GM23338 (cell line): ENCODE measurements around the gene GLI1. TPM values are rescaled to one million over a fixed set of nuclear protein-coding genes. Genes with fewer than 3 reads are reported as not detected.
A peak's percentile ranks its signal among the peaks of the same experiment; 100 is the strongest.

Experiments used
- ATAC-seq: fragments of 200-7000 bp; cut with Tn5 transposase; 3 replicates; pipeline ENCODE4 v1.9.1; 2020
- DNase-seq: peaks from one replicate; pipeline ENCODE4 v3.0.0-alpha.2; 2015; ENCODE audit warnings: low spot score
- H2AFZ ChIP-seq: fragments of 200-600 bp; sonication (generic); 2 replicates; pipeline ENCODE4 v1.8.0; 2016; ENCODE audit warnings: antibody characterized with exemption, mild to moderate bottlenecking, moderate library complexity
- H3F3A ChIP-seq: fragments of 200-600 bp; sonication (generic); replicated peaks from 2 replicates; pipeline ENCODE4 v1.8.0; 2017; ENCODE audit warnings: antibody characterized with exemption, mixed run types, low read depth
- H3K27ac ChIP-seq: fragments of 200-600 bp; sonication (generic); 2 replicates; pipeline ENCODE4 v1.6.1; 2016; ENCODE audit warnings: low read depth
- H3K27me3 ChIP-seq: fragments of 200-600 bp; sonication (generic); 2 replicates; pipeline ENCODE4 v1.8.0; 2016; ENCODE audit warnings: mild to moderate bottlenecking, mixed run types, moderate library complexity; ENCODE audit not compliant: insufficient read depth
- H3K36me3 ChIP-seq: fragments of 200-600 bp; sonication (generic); 2 replicates; pipeline ENCODE4 v1.8.0; 2016; ENCODE audit warnings: mild to moderate bottlenecking; ENCODE audit not compliant: insufficient read depth
- H3K4me1 ChIP-seq: fragments of 200-600 bp; sonication (generic); 2 replicates; pipeline ENCODE4 v1.8.0; 2016; ENCODE audit warnings: mild to moderate bottlenecking, moderate library complexity; ENCODE audit not compliant: insufficient read depth
- H3K4me2 ChIP-seq: fragments of 200-600 bp; sonication (generic); 2 replicates; pipeline ENCODE4 v1.7.1; 2017; ENCODE audit warnings: mixed run types
- H3K4me3 ChIP-seq: fragments of 200-600 bp; sonication (generic); 2 replicates; pipeline ENCODE4 v1.6.1; 2016; ENCODE audit warnings: mixed run types
- H3K79me2 ChIP-seq: fragments of 200-600 bp; sonication (generic); replicated peaks from 2 replicates; pipeline ENCODE4 v1.8.0; 2017; ENCODE audit warnings: mild to moderate bottlenecking; ENCODE audit not compliant: insufficient read depth
- H3K9me2 ChIP-seq: fragments of 200-600 bp; sonication (generic); 2 replicates; pipeline ENCODE4 v1.8.0; 2017; ENCODE audit not compliant: insufficient read depth
- H4K20me1 ChIP-seq: fragments of 200-600 bp; sonication (generic); replicated peaks from 2 replicates; pipeline ENCODE4 v1.8.0; 2017; ENCODE audit warnings: mild to moderate bottlenecking; ENCODE audit not compliant: insufficient read depth
- H3K27ac Mint-ChIP-seq: 2 replicates; pipeline ENCODE4 v1.8.0; 2020; ENCODE audit warnings: inconsistent platforms, mild to moderate bottlenecking, moderate library complexity, mixed read lengths
- H3K27me3 Mint-ChIP-seq: 3 replicates; pipeline ENCODE4 v1.8.0; 2022; ENCODE audit warnings: low read depth, mild to moderate bottlenecking, moderate library complexity, mixed read lengths, inconsistent platforms; ENCODE audit not compliant: insufficient read depth, poor library complexity
- H3K36me3 Mint-ChIP-seq: 3 replicates; pipeline ENCODE4 v1.8.0; 2021; ENCODE audit warnings: low read depth, mild to moderate bottlenecking, inconsistent platforms, moderate library complexity, mixed read lengths
- H3K4me1 Mint-ChIP-seq: 3 replicates; pipeline ENCODE4 v1.8.0; 2020; ENCODE audit warnings: mild to moderate bottlenecking, inconsistent platforms, mixed read lengths
- H3K4me3 Mint-ChIP-seq: 3 replicates; pipeline ENCODE4 v1.8.0; 2021; ENCODE audit warnings: moderate library complexity, mild to moderate bottlenecking, inconsistent platforms, mixed read lengths
- H3K9me3 Mint-ChIP-seq: 3 replicates; pipeline ENCODE4 v1.8.0; 2020; ENCODE audit warnings: moderate library complexity, mild to moderate bottlenecking, inconsistent platforms, mixed read lengths
- CREB1 ChIP-seq: fragments of 250-450 bp; sonication (Bioruptor Pico); IDR thresholded peaks from 2 replicates; pipeline ENCODE4 v1.5.0; 2020; ENCODE audit warnings: low read depth, mild to moderate bottlenecking, moderate library complexity
- CTCF ChIP-seq, 2 experiments: fragments of 200-600 bp in 1 of 2; sonication (generic) in 1 of 2; conservative IDR thresholded peaks; 2 replicates each; pipeline versions ENCODE4 v1.5.1 to v1.6.1; 2016 to 2017; ENCODE audit warnings: antibody characterized with exemption in 2 of 2, low read depth in 2 of 2, mild to moderate bottlenecking in 2 of 2, moderate library complexity in 1 of 2
- ETS1 ChIP-seq: IDR thresholded peaks from 2 replicates; pipeline ENCODE4 v1.6.1; 2016; ENCODE audit warnings: antibody characterized with exemption
- EZH2 ChIP-seq: fragments of 200-600 bp; sonication (generic); IDR thresholded peaks from one replicate; pipeline ENCODE4 v1.8.0; 2017; ENCODE audit warnings: antibody characterized with exemption, mild to moderate bottlenecking, low read depth; ENCODE audit not compliant: unreplicated experiment
- EZH2phosphoT487 ChIP-seq: fragments of 200-600 bp; sonication (generic); IDR thresholded peaks from one replicate; pipeline ENCODE4 v1.8.1; 2018; ENCODE audit warnings: antibody characterized with exemption; ENCODE audit not compliant: unreplicated experiment
- JUNB ChIP-seq: IDR thresholded peaks from one replicate; pipeline ENCODE4 v1.6.1; 2016; ENCODE audit warnings: antibody characterized with exemption; ENCODE audit not compliant: unreplicated experiment
- NANOG ChIP-seq: IDR thresholded peaks from 2 replicates; pipeline ENCODE4 v1.6.1; 2016; ENCODE audit warnings: antibody characterized with exemption, borderline replicate concordance
- POLR2AphosphoS5 ChIP-seq: IDR thresholded peaks from 2 replicates; pipeline ENCODE4 v1.6.1; 2016; ENCODE audit warnings: antibody characterized with exemption, low read depth
- ZNF114 ChIP-seq: fragments of 250-450 bp; sonication (Bioruptor Pico); IDR thresholded peaks from 2 replicates; pipeline ENCODE4 v1.5.0; 2020; ENCODE audit warnings: mild to moderate bottlenecking, moderate library complexity
- polyA plus RNA-seq: library from polyadenylated mRNA; unstranded; fragments of >200 nt; fragmentation: Nextera tagmentation; extraction: Ambion mirVana; gene quantifications from 2 replicates; pipeline ENCODE4 v1.2.1, GENCODE V29; 2016
- total RNA-seq: library from RNA; depleted of rRNA; stranded (reverse); fragments of >200 nt; shearing (Covaris generic); gene quantifications from 2 replicates; pipeline ENCODE4 v1.2.3, GENCODE V29; 2014
- TF ChIP-seq, protein P1 (sequence below): fragments of 250-450 bp; sonication (Bioruptor Pico); IDR thresholded peaks from 2 replicates; pipeline ENCODE4 v1.5.0; 2020; ENCODE audit warnings: mild to moderate bottlenecking, moderate library complexity

GLI1 gene
- total and polyA plus RNA-seq, 2 experiments from 2014 or later: 5.6 to 18.1 TPM

- TF ChIP-seq, protein P1, sequence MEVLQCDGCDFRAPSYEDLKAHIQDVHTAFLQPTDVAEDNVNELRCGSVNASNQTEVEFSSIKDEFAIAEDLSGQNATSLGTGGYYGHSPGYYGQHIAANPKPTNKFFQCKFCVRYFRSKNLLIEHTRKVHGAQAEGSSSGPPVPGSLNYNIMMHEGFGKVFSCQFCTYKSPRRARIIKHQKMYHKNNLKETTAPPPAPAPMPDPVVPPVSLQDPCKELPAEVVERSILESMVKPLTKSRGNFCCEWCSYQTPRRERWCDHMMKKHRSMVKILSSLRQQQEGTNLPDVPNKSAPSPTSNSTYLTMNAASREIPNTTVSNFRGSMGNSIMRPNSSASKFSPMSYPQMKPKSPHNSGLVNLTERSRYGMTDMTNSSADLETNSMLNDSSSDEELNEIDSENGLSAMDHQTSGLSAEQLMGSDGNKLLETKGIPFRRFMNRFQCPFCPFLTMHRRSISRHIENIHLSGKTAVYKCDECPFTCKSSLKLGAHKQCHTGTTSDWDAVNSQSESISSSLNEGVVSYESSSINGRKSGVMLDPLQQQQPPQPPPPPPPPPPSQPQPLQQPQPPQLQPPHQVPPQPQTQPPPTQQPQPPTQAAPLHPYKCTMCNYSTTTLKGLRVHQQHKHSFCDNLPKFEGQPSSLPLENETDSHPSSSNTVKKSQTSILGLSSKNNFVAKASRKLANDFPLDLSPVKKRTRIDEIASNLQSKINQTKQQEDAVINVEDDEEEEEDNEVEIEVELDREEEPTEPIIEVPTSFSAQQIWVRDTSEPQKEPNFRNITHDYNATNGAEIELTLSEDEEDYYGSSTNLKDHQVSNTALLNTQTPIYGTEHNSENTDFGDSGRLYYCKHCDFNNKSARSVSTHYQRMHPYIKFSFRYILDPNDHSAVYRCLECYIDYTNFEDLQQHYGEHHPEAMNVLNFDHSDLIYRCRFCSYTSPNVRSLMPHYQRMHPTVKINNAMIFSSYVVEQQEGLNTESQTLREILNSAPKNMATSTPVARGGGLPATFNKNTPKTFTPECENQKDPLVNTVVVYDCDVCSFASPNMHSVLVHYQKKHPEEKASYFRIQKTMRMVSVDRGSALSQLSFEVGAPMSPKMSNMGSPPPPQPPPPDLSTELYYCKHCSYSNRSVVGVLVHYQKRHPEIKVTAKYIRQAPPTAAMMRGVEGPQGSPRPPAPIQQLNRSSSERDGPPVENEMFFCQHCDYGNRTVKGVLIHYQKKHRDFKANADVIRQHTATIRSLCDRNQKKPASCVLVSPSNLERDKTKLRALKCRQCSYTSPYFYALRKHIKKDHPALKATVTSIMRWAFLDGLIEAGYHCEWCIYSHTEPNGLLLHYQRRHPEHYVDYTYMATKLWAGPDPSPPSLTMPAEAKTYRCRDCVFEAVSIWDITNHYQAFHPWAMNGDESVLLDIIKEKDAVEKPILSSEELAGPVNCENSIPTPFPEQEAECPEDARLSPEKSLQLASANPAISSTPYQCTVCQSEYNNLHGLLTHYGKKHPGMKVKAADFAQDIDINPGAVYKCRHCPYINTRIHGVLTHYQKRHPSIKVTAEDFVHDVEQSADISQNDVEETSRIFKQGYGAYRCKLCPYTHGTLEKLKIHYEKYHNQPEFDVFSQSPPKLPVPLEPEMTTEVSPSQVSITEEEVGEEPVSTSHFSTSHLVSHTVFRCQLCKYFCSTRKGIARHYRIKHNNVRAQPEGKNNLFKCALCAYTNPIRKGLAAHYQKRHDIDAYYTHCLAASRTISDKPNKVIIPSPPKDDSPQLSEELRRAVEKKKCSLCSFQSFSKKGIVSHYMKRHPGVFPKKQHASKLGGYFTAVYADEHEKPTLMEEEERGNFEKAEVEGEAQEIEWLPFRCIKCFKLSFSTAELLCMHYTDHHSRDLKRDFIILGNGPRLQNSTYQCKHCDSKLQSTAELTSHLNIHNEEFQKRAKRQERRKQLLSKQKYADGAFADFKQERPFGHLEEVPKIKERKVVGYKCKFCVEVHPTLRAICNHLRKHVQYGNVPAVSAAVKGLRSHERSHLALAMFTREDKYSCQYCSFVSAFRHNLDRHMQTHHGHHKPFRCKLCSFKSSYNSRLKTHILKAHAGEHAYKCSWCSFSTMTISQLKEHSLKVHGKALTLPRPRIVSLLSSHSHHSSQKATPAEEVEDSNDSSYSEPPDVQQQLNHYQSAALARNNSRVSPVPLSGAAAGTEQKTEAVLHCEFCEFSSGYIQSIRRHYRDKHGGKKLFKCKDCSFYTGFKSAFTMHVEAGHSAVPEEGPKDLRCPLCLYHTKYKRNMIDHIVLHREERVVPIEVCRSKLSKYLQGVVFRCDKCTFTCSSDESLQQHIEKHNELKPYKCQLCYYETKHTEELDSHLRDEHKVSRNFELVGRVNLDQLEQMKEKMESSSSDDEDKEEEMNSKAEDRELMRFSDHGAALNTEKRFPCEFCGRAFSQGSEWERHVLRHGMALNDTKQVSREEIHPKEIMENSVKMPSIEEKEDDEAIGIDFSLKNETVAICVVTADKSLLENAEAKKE: no peak
- TF ChIP-seq CTCF (conservative IDR thresholded peaks at IDR 0.05; ENCODE audit: low read depth in 2 of 2): no peak
- no peak for TF ChIP-seq CREB1
- TF ChIP-seq ETS1: no peak
- no peak for TF ChIP-seq NANOG
These were observed 14.8 kb downstream of the GLI1 start (continued) for GRCh38 chr12:57474430-57474829.

GRCh38 chr12:57474862-57475261, 15.3 kb downstream of the GLI1 start:
- H3K27ac Mint-ChIP-seq: no peak overlapping the region
- Histone ChIP-seq H3K4me2 (peak overlapping the region; percentile 98), H2AFZ (peak overlapping the region; percentile 98), H3K9me2 (no peaks in the 10 kb centered on the region), H3K36me3 (no peaks in the 10 kb centered on the region), H4K20me1 (no peaks in the 10 kb centered on the region), H3K4me3 (peak overlapping the region; percentile 82), H3K4me1 (peaks cover 28% of the 10 kb centered on the region), H3K27ac (no peak overlapping the region), H3F3A (peaks cover 9% of the 10 kb centered on the region), H3K27me3 (peaks cover 57% of the 10 kb centered on the region), H3K79me2 (no peaks in the 10 kb centered on the region)
- no peak for TF ChIP-seq EZH2phosphoT487
- no peak for TF ChIP-seq POLR2AphosphoS5
- TF ChIP-seq EZH2: no peak
- TF ChIP-seq NANOG: no peak
- no peak for TF ChIP-seq ZNF114 (CRISPR knock-in tag)
- TF ChIP-seq JUNB: no peak
- TF ChIP-seq CREB1: no peak
- peaks cover 39% of the 10 kb centered on the region for H3K4me1 Mint-ChIP-seq
- no peak for DNase-seq
- peaks cover 59% of the 10 kb centered on the region for H3K27me3 Mint-ChIP-seq
- peak overlapping the region; percentile 75 for H3K4me3 Mint-ChIP-seq
- ATAC-seq: peak; percentile 5
- peaks cover 8% of the 10 kb centered on the region; the same call in 1 of the 3 replicates for H3K36me3 Mint-ChIP-seq
- no peaks in the 10 kb centered on the region; the same call in 2 of the 3 replicates for H3K9me3 Mint-ChIP-seq
